SU-DHL-6 (cell line): ENCODE data around the gene FBLN2.

ENCODE experiments used
- H2AFZ ChIP-seq: fragments of 200-600 bp; sonication (generic); 2 replicates; pipeline ENCODE4 v1.6.1; 2014; ENCODE audit warnings: low read depth, mild to moderate bottlenecking, moderate library complexity, mixed read lengths, antibody characterized with exemption, low read length; ENCODE audit not compliant: severe bottlenecking
- H3F3A ChIP-seq: fragments of 200-600 bp; shearing (Covaris generic); 2 replicates; pipeline ENCODE4 v1.6.0; 2016; ENCODE audit warnings: antibody characterized with exemption, mild to moderate bottlenecking; ENCODE audit not compliant: insufficient read depth
- H3K27ac ChIP-seq: fragments of 200-600 bp; sonication (generic); 2 replicates; pipeline ENCODE4 v1.5.1; 2016; ENCODE audit warnings: low read depth, mild to moderate bottlenecking, low read length, moderate library complexity, mixed read lengths
- H3K27me3 ChIP-seq: fragments of 200-600 bp; sonication (generic), shearing (Covaris generic); 2 replicates; pipeline ENCODE4 v1.6.0; 2014; ENCODE audit warnings: mild to moderate bottlenecking, low read length
- H3K36me3 ChIP-seq: fragments of 200-600 bp; sonication (generic); 2 replicates; pipeline ENCODE4 v1.6.1; 2014; ENCODE audit warnings: mild to moderate bottlenecking, low read length, mixed read lengths
- H3K4me2 ChIP-seq: fragments of 300-600, 200-600 bp; shearing (Covaris generic), sonication (generic); 2 replicates; pipeline ENCODE4 v1.6.0; 2014; ENCODE audit warnings: low read length, low read depth, mild to moderate bottlenecking; ENCODE audit not compliant: poor library complexity, severe bottlenecking
- H3K4me3 ChIP-seq: fragments of 200-600 bp; sonication (generic); 2 replicates; pipeline ENCODE4 v1.5.1; 2014; ENCODE audit warnings: antibody characterized with exemption, low read length, mild to moderate bottlenecking, mixed read lengths; ENCODE audit not compliant: insufficient read depth, poor library complexity, severe bottlenecking
- H3K79me2 ChIP-seq: fragments of 200-600 bp; sonication (generic); 2 replicates; pipeline ENCODE4 v1.6.1; 2014; ENCODE audit warnings: mild to moderate bottlenecking, low read length, moderate library complexity; ENCODE audit not compliant: insufficient read depth
- H3K9ac ChIP-seq: fragments of 200-600 bp; sonication (generic); 2 replicates; pipeline ENCODE4 v1.7.0; 2014; ENCODE audit warnings: mild to moderate bottlenecking, low read length
- H3K9me2 ChIP-seq: fragments of 200-600 bp; sonication (generic); replicated peaks from 2 replicates; pipeline ENCODE4 v1.6.1; 2014; ENCODE audit warnings: low read length; ENCODE audit not compliant: insufficient read depth
- H3K9me3 ChIP-seq: fragments of 200-600 bp; sonication (generic); 2 replicates; pipeline ENCODE4 v1.6.1; 2014; ENCODE audit warnings: low read length, mixed read lengths; ENCODE audit not compliant: insufficient read depth
- H4K20me1 ChIP-seq: fragments of 200-600 bp; sonication (generic); 2 replicates; pipeline ENCODE4 v1.6.1; 2014; ENCODE audit warnings: low read depth, mild to moderate bottlenecking, antibody characterized with exemption, low read length, moderate library complexity, mixed read lengths
- EZH2phosphoT487 ChIP-seq: fragments of 200-600 bp; sonication (generic), shearing (Covaris generic); conservative IDR thresholded peaks from 2 replicates; pipeline ENCODE4 v1.6.1; 2018; ENCODE audit warnings: mild to moderate bottlenecking, antibody characterized with exemption, low read length, moderate library complexity, mixed read lengths
- TF ChIP-seq, protein P1 (sequence below): fragments of 200-600 bp; sonication (generic); IDR thresholded peaks from one replicate; pipeline ENCODE4 v1.5.1; 2017; ENCODE audit warnings: antibody characterized with exemption, mild to moderate bottlenecking, low read length, moderate library complexity; ENCODE audit not compliant: insufficient read depth, poor library complexity, severe bottlenecking

Gene FBLN2

DNA sequence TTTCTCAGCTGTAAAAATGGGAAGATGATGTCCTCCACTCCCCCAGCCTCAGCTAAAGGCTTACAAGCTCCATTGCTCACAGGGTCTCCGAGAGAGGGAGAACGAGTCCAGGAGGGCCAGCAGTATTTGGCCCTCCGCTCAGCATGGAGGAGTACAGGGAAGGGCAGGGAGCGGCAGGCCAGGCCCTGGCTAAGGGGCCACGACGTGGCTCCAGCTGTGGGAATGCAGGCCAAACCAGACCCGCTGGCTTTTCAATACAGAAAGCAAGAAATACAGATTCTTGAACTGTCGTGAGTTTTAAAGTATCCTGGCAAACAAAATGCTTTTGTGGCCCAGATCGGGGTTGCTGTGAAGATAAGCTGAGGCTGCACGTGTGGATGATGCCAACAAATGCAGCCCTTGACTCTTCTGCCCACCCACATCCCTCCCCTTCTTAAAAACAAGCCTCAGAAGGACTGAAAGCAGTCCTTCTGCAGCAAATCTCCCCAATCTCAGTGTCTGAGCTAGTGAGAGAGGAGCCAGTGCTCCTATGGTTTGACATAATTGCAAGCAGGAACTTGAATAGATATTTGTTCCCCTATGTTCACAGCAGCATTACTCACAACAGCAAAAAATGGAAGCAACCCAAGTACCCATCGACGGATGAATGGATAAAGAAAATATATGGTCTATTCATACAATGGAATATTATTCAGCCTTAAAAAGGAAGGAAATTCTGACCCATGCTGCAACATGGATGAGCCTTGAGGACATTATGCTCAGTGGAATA lies 18.5 kb upstream of the FBLN2 start:
- H3K79me2 ChIP-seq = no peaks in the 10 kb centered on the region
- H3K9me3 ChIP-seq = no peaks in the 10 kb centered on the region
- no peaks in the 10 kb centered on the region for H3K9me2 ChIP-seq
- H3K27me3 ChIP-seq = no peaks in the 10 kb centered on the region
- no peaks in the 10 kb centered on the region for H3F3A ChIP-seq
- no peak overlapping the region for H3K4me2 ChIP-seq
- H3K9ac ChIP-seq = no peak overlapping the region
- H2AFZ ChIP-seq = no peak overlapping the region
- H3K4me3 ChIP-seq = no peak overlapping the region
- H3K27ac ChIP-seq = no peak overlapping the region
- TF ChIP-seq EZH2phosphoT487 = no peak
- TF ChIP-seq, protein P1, sequence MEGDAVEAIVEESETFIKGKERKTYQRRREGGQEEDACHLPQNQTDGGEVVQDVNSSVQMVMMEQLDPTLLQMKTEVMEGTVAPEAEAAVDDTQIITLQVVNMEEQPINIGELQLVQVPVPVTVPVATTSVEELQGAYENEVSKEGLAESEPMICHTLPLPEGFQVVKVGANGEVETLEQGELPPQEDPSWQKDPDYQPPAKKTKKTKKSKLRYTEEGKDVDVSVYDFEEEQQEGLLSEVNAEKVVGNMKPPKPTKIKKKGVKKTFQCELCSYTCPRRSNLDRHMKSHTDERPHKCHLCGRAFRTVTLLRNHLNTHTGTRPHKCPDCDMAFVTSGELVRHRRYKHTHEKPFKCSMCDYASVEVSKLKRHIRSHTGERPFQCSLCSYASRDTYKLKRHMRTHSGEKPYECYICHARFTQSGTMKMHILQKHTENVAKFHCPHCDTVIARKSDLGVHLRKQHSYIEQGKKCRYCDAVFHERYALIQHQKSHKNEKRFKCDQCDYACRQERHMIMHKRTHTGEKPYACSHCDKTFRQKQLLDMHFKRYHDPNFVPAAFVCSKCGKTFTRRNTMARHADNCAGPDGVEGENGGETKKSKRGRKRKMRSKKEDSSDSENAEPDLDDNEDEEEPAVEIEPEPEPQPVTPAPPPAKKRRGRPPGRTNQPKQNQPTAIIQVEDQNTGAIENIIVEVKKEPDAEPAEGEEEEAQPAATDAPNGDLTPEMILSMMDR = no peak
- H3K36me3 ChIP-seq = no peaks in the 10 kb centered on the region
- no peaks in the 10 kb centered on the region for H4K20me1 ChIP-seq

DNA sequence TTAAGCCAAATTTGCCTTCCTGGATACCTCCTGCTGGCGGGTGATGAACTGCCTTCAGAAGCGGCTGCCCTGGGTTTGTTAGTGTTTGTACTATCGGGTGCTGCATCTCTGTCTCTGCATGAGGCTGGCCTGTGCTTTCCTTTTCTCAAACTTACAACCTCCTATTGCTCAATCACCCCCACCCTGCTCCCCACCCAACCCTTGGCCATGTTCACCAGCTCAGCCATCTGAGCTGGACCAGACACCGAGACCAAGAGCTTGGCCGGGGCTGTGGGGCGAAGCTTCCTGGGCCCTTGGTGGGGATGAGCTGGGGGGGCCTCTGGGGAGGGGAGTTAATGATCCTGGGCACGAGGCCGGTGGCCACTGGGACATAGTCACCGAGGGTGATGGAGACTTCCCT lies 16.8 kb upstream of the FBLN2 start:
- Histone ChIP-seq H3K27ac (no peak overlapping the region), H3K4me3 (no peak overlapping the region), H3K9me3 (no peaks in the 10 kb centered on the region), H3K9ac (no peak overlapping the region), H3K9me2 (no peaks in the 10 kb centered on the region), H3K27me3 (no peaks in the 10 kb centered on the region), H3K79me2 (no peaks in the 10 kb centered on the region), H4K20me1 (no peaks in the 10 kb centered on the region), H3K4me2 (no peak overlapping the region), H2AFZ (no peak overlapping the region), H3K36me3 (no peaks in the 10 kb centered on the region), H3F3A (no peaks in the 10 kb centered on the region)
- TF ChIP-seq EZH2phosphoT487 = no peak
- TF ChIP-seq, protein P1 = no peak

DNA sequence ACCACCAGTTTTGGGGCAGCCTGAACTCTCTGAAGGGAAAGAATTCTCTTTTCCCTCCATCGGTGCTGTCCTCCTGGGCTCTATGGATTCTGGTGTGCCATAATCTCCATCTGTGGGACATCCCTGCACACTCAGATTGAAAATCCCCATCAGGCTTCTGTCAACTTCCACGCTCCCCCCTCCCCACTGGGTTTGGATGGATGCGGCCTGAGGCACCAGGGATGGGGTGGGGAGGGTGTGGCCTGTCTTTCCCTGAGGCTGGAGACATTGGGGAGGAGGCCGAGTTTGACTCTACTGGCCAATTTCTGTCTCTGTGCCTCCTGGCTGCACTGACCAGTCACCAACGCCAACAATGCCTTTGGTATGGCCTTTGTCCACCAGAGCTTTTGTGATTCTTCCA lies 16.3 kb upstream of the FBLN2 start:
- Histone ChIP-seq H2AFZ (no peak overlapping the region), H3F3A (no peaks in the 10 kb centered on the region), H3K27ac (no peak overlapping the region), H3K9ac (no peak overlapping the region), H3K27me3 (no peaks in the 10 kb centered on the region), H3K4me3 (no peak overlapping the region), H3K9me3 (no peaks in the 10 kb centered on the region), H3K9me2 (no peaks in the 10 kb centered on the region), H3K79me2 (no peaks in the 10 kb centered on the region), H3K4me2 (no peak overlapping the region), H4K20me1 (no peaks in the 10 kb centered on the region), H3K36me3 (no peaks in the 10 kb centered on the region)
- no peak for TF ChIP-seq EZH2phosphoT487
- TF ChIP-seq, protein P1 = no peak
